GM11168 (cell line): ENCODE data around the gene FMN2.

Experiments
- in situ Hi-C: fragments of 300-500 bp; cut with MboI; formaldehyde crosslinking; loops from one replicate; pipeline ENCODE4 v1.12.0; 2022; ENCODE audit warnings: low sequenced_read_pairs; ENCODE audit not compliant: unreplicated experiment

FMN2 gene

DNA sequence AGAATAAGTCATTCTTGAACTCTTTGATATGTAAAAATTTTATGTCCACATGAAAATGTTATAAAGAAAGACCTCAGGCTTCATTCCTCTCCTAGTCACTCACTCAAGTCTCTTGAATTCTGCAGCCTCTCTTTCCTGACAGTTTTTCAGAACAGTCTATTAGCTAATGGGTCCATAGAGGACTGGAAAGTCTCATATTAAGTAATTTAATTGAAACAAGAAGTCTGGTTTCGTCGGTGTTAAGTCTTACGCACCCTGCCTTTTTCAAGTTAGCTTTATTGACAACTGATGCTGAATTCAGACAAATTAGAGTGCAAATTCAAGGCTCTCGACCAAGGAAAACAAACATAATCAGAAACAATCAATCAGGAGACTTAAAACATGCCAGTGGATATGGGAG lies 414.5 kb downstream of the FMN2 start:
- in situ Hi-C loops, result no loop called here

DNA sequence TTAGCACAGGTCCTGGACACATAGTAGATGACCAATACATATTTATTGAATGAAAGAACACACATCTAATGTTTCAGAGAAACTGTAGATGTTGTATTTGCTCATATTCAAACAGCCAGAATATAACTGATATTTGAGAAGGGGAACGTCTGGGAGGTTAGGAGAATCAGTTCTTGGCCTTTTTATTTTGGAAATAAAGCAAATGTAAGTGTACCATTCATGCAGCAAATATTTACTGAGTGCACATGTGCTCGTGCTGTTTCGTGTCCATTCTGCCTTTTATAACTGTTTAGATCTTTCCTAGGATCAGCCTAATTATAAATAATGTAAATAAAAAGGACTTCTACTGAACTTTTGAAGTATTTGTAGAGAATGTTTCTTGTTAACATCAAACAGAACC lies 416.5 kb downstream of the FMN2 start:
- in situ Hi-C loops, result no loop called here

DNA sequence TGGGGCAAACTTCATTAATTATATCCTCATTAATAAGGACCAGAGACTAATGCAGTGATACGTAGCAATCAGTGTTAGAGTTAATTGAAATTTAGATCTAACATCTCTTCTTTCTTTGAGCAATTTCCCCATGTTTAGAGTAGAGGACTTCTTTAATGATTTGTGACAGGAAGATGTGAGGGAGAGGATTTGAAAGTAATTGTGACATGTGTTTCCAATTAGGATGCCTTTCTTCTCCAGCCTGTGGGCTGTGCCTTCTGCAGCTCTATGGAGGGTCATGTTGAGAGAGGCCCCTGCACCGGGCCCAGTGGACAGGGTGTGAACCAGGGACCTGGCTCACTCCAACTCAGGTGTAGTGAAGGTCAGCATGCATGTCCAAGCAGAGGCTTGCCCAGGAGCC lies 417.3 kb downstream of the FMN2 start:
- in situ Hi-C loops, result no loop called here

DNA sequence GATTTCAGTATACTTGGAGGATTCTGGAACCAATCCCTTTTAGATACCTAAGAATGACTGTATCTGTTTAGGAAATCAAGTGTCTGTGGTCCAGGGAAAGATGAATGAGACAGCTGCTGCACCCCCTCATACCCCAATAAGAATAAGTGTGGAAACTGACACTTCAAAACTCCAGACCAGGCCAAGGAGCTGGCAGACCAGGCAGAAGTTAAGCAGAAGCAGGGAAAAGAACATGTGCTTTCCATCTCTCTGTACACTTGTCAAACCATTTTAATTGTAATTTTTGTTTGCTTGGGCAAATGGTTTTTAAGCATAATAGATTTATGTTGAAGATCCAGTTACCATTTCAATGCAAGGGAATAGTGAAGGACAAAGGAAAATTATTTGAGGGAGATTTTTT lies 420.1 kb downstream of the FMN2 start:
- in situ Hi-C loops, result no loop called here

DNA sequence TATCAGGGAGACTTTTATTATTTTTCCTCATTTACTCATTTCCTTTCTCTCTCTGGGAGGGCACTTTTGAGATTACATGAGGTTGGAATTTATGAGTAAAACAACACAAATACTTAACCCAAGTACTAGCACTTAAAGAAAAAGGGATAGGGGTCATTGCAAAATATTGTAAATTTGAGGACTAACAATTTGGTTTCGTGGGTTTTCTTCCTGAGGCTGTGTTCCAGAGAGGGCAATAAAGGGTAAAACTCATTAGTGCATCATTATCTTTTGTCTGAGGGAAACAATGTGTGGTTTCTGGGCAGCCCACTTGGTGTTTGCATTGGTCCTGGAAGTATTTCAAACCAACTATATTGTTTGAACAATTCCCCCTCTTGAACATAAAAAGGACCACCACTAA lies 423.8 kb downstream of the FMN2 start:
- in situ Hi-C loops, result no loop called here

DNA sequence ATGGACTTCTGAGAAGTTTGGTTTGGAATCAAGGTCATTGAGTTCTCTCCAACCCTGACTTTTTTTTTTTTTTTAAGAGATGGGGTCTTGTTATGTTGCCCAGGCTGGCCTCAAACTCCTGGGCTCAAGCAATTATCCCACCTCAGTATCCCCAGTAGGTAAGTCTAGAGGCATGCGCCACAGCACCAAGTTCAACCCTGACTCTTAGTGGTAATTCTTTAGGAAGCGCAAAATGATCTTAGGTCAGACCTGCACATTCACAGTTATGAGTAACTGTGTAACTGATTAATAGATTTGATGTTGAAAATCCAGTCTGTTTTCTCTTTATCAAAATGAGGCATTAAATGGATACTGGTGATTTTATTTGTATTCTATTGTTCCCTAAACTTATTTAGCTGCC lies 424.4 kb downstream of the FMN2 start:
- in situ Hi-C loops, result no loop called here

DNA sequence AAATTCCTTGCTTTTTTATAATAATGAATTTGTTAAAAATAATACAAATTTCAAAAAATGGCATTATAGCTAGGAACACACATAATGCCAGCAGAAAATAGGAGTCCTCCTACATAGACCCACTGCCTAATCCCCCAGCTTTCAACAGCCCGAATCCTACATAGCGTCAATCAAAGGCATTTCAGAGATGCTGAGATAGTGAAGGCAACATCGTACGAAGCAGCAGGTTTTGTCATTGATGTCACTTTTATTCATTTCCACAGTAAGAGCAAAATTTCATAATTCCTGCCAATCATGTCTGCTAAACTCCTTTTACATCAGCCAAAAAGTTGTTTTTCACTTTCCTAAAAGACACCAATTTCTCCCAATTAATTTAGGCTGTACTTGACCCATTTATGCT lies 426.2 kb downstream of the FMN2 start:
- in situ Hi-C loops, result no loop called here

DNA sequence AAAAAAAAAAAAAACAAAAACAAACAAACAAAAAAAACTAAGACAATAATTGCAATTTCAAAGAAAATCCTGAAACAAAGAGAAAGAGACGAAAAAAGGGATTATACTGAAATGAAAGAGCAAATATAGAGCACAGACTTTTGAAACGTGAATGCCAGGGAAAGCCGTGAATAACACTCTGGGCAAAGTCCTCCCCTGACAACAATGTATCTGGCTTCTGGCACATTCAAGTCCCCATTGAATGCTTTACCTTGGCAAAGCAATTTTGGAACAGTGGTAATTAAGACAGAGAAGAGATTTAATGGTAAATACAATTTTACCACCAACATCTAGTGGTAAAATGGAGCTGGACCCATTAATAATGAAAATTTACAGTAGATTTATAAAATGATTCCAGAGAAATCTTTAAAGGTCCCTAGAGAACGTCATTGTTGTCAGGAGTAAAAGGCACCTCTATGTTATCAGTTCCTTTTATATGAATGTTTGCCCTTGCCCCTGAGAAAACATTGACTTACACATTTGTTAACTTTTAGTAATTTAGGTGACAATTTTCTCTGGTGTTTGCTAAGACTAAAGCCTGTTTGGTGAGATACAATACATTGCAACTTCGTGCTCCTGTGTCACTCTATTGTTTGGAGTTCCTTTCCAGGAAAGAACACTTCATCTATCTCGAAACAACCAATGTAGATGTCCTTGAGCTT lies 430.6 kb downstream of the FMN2 start:
- in situ Hi-C loops, result no loop called here

DNA sequence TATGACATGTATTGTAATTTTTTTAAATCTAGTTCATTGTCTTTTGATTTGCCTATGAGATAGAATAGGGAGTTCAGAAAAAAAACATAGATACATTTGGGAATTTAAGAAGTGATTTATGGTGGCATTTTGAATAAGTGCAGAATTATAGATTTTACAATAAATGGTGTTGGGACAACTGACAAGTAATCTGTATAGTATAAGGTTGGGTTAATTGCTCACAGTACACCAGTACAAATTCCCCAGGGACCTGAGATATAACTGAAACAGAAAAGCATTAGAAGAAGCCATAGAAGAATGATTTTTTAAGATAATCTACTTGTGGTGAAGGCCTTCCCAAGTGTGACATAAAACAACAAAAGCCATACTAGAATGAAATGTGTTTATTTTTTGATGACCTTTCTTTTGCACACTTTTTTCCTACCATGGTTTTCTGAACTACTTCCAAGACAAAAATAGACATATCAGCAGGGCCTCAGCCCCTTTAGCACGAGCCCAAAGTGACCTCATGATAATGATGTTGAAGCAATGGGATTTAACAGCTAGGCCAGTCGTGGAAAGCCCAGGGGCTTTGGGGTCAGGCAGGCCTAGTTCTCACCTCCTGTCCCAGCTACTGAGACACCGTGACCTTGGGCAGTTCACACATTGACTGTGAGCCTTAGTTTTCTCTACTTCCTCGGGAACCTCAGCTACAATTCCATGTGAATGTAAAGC lies 432.8 kb downstream of the FMN2 start:
- in situ Hi-C loops, result no loop called here
